Mesenteric fat pad (tissue), 1 donor: ENCODE data around the gene RAI1. TPM values are rescaled to one million over a fixed set of nuclear protein-coding genes. Genes with fewer than 3 reads are reported as not detected.

Experiments used
- DNase-seq: peaks from one replicate; pipeline ENCODE4 v3.0.0-alpha.2; 2020; ENCODE audit warnings: low spot score
- total RNA-seq: library from RNA; stranded (reverse); fragmentation: NEBNext Ultra II Directional; extraction: Animal tissue kit (Norgen Biotek cat#: 25700); gene quantifications from one replicate; pipeline ENCODE4 v1.2.1, GENCODE V29; 2021
- donor health status: DM: yes; HTN: yes; CAD: no.

Gene RAI1
- total RNA-seq, 1 donor from 2014 or later, result 21.2 TPM

- DNase-seq, result no peak
Observed at GRCh38 chr17:17714879-17715278, 33.6 kb downstream of the RAI1 start.

- DNase-seq, result no peak
Observed at GRCh38 chr17:17716837-17717523, 35.7 kb downstream of the RAI1 start.

- no peak for DNase-seq
Observed at GRCh38 chr17:17718251-17718650, 37.0 kb downstream of the RAI1 start.

DNA sequence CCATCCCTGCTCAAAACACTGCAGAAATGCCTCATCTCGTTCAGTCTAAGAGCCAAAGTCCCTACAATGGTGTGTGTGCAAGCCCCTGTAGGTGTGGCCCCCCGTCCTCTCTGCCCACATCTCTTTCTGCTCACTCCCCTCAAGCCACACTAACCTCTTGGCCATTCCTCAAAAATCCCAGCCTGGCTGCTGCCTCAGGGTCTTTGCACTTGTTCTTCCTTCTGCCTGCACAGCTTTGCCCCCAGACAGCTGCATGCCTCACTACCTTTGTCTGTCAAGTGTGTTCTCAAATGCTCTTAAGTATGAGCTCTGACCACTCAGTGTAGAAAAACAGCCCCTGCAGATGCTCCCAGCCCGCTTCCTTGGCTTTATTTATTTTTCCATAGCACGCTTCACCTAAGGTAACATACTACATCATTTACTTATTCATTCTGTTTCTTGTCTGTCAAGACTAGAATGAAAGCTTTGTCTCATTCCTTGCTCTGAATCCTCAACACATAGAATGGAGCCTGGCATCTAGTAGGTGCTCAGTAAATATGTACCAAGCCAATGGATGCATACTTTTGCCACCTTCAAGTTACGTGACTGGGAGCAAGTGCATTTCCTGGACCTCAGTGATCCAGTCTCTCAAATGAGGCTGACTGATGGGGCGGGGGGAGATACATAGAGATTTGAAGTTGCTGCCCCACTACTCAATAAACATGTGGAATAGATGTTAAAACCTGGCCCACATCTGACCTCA is 38.1 kb downstream of the RAI1 start:
- DNase-seq, result no peak

- DNase-seq, result no peak
Observed at GRCh38 chr17:17719966-17720543, 38.8 kb downstream of the RAI1 start.

DNA sequence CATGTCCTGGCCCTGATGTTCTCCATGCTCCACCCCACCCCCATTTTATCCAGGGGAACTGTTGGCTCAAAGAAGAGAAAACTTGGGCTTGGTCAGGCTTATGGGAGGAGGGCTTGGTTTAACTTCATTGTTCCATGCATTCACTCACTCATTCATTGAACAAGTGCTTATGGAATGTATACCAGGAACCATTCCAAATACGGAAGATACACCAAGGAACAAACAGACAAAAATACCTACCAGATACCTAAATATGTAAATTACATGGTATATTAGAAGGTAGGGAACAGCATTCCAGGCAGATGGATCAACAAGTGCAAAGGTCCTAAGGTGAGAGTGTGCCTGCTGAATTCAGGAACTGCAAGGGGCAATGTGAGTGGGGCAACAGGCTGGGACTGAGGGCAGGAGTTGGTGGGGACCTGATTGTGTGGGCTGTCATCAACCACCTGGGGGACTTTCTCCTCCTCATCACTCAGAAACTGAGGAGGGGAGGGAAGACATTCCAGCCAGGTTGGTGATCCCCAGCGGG is 39.9 kb downstream of the RAI1 start:
- DNase-seq, result no peak

- DNase-seq, result no peak
Observed at GRCh38 chr17:17722081-17722905, 41.0 kb downstream of the RAI1 start.

DNA sequence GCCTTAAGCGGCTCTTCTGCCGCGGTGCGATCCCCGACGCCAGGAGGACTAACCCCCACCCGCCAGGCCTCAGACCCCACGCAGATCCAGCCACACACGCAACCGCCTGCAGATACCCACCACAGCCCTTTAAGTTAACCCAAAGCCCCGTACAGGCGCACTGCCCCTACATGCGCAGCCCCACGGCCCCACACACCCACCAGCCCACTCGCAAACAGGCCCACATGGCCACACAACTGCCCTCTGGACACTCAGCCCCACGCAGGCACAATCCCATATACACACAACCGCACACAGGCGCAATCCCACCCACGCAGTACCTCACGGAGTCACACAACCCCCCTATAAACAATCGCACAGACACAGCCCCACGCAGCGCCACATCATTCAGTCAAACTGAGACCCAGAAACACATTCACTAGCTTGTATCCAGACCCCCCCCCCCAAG is 41.7 kb downstream of the RAI1 start:
- DNase-seq, result no peak

GRCh38 chr17:17723354-17724261 is 42.4 kb downstream of the RAI1 start:
- no peak for DNase-seq

DNA sequence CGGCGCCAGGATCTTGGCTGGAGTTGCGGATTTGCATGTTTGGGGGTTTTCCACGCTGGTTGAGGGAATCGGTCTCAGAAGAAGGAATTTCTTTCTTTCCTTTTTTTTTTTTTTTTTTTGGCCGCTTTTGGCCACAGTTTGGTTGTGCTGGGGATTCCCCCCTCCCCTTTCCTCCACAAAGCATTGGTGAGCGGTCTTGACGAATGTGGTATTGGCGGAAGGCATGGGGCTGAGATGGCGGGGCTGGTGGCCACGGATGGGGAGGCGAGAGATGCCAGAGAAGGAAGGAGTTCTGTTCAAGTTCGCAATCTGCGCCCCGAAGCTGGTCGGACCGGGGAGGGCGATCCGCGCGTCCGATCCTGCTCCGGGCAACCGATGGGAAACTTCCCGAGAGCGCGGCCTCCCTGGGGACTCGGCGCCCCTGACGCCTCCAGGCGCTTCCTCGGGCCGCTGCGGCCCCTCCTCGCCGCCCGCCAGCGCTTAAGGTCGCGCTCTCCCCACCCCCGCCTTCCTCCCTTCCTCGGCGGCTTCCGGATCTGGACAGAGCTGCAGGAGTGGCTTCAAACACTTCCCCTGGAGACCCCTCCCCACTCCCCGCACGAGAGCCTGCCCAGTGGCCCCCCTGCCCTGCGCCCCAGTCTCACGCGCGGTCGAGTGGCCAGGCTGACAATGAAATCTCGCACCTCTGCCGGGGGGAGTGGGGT is 43.2 kb downstream of the RAI1 start:
- DNase-seq, result no peak

DNA sequence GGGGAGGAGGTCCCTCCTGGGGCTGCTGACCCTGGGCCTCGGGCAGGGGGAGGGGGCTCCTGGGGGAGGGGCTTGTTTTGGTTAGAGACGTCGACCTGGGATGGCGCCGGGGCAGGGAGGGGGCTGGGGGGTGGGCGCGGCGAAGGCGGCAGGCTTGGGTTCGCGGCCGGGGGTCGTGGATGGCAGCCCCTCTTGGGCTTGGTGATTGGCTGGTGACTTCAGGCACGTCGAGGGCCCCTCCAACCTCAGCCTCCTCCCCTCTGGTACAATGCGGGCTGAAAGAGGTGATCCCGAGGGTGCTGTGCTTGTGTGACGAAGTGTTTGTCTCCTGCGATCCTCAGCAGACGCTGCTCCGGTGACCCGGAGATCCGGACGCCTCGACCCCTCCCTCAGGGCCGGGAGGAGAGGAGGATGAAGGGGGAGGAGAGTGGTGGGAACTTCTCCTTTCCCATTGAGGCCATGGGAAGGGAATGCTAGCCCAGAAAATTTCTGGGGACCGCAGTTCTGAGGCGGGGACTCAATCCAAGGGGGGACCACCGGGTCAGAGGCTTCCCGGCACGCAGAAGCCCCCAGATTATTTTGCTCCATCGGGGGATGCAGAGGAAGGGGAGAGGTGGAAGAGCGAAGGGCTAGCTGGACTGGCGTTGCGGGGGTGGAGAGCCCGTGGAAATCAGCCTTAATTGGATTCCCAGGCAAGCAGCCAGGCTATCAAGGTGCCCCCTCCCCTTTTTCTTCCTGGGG is 43.9 kb downstream of the RAI1 start:
- no peak for DNase-seq

GRCh38 chr17:17725752-17726457 is 44.6 kb downstream of the RAI1 start:
- DNase-seq, result no peak

DNA sequence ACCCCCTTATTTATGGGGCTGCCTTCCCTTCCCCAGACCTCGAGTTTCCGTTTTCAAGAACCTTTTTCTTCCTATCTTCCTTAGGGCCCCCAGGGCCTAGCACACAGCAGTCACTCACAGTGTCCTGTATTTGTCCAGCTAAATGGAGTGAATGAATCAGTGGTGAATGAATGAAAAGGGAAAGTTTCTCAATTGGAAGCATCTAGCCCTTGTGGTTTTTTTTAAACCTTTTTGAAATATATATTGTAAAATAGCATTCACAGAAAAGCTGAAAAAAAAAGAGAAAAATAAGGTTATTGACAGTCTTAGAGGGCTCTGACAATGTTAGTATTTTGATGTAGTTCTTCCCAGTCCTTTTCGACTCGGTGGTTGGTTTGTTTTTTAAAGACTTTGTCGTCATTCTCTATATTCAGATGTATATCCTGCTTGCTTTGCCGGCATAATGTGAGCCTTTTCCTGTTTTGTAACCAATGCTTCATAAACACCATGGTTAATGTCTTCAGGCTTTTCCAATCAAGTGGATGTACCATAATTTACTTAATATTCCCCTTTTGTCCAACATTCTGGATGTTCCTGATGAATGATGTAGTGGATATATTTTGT is 45.3 kb downstream of the RAI1 start:
- DNase-seq, result no peak

DNA sequence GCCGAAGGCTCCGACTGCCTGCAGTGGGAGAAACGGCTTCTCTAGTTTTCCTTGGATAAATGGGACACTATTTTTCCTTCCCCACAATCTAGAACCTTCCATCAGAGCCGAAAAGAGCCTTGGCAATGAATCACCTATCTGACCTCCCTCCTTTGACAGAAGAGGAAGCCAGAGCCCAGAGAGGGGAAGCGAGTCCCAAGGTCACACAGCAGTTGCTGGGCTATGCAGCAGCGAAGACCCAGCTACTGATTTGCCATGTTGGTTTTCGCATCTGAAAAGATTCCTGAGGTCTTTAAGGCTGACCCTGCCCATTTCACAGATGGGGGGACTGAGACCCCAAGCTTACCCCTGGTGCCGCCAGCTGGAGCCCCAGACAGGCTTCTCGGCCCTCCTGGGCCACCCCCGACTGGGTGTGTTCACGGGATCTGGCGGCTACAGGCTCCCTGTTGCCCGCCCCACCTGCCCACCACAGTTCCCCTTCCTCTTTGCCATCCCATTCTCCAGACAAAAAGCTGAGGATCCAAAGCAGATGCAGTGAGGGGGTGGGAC is 45.9 kb downstream of the RAI1 start:
- DNase-seq, result no peak

DNA sequence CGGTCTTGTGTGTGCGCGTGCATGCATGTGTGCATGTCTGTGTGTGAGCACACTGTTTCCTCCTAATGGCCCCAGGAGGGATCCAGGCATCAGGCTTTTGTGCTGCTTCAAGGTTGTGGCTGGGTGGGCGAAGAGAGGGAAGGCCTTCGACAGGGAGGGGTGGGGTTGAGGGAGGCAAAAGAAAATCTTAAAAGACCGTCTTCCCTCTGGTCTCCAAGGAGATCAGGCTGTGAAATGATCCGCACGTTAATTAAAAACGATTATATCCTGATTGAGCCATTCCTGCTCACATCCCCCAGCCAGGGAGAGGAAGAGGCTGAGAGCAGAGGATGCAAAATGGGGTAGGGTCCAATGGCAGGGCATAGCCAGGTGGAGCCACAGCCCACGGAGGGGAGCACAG is 46.9 kb downstream of the RAI1 start:
- no peak for DNase-seq

- DNase-seq, result no peak
Observed at GRCh38 chr17:17728550-17729251, 47.4 kb downstream of the RAI1 start.
